ENCODE data around the gene RBBP8NL. TPM values are rescaled to one million over a fixed set of nuclear protein-coding genes. Genes with fewer than 3 reads are reported as not detected.
A peak's percentile ranks its signal among the peaks of the same experiment; 100 is the strongest.

RBBP8NL gene
- total RNA-seq, 1 donor from 2014 or later = not detected

DNA sequence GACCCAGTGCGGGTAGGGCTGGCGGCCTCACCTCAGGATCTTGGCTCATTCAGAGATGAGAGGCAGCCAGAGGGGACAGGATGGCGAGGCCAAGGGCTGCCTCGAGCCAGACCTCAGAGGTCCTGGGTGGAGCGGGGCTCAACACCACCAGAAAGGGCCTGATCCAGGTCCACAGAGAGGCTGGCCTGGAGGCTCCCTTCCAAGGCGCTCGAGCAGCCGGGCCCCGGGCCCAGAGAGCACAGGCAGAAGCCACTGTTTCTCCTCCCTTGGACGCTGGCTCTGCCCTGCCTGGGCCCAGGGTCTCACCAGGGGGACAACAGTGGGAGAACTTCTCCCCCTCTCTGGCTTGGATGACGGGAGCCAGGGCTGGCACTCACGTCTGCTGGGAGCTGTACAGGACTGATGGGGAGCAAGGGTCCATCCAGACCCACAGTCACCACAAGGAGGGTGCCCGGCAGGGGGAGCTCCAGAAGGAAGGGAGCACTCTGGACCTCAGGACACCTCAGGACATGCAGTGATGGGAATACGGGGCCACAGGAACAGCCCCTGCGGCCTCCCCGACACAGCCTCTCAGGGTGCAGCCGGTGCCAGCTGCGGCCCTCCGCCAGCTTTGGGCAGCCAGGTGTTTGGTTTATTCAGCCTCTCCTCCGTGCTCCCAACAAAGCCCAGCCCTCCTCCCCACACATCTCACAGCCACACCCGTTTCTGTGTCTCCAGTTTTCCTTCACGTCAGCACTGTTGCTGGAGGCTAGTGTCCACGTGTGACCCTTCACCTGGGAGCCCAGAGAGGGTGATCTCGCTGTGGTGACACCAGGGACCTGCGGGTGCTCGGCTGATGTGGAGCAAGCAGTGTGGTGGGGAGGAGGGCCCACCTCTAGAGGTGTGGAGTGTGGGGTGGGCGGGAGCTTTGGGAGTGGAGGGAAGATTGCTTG, 31.8 kb downstream of the RBBP8NL start:
- Mint-ChIP-seq H3K27ac (no peak overlapping the region), H3K4me3 (no peak overlapping the region), H3K36me3 (ENCODE audit: low read depth) (peaks cover 27% of the 10 kb centered on the region), H3K9me3 (peaks cover 8% of the 10 kb centered on the region), H3K4me1 (peaks cover 2% of the 10 kb centered on the region), H3K27me3 (no peaks in the 10 kb centered on the region)
- no peak for DNase-seq
- intact Hi-C loops (cut with micrococcal nuclease) = no loop called here

DNA sequence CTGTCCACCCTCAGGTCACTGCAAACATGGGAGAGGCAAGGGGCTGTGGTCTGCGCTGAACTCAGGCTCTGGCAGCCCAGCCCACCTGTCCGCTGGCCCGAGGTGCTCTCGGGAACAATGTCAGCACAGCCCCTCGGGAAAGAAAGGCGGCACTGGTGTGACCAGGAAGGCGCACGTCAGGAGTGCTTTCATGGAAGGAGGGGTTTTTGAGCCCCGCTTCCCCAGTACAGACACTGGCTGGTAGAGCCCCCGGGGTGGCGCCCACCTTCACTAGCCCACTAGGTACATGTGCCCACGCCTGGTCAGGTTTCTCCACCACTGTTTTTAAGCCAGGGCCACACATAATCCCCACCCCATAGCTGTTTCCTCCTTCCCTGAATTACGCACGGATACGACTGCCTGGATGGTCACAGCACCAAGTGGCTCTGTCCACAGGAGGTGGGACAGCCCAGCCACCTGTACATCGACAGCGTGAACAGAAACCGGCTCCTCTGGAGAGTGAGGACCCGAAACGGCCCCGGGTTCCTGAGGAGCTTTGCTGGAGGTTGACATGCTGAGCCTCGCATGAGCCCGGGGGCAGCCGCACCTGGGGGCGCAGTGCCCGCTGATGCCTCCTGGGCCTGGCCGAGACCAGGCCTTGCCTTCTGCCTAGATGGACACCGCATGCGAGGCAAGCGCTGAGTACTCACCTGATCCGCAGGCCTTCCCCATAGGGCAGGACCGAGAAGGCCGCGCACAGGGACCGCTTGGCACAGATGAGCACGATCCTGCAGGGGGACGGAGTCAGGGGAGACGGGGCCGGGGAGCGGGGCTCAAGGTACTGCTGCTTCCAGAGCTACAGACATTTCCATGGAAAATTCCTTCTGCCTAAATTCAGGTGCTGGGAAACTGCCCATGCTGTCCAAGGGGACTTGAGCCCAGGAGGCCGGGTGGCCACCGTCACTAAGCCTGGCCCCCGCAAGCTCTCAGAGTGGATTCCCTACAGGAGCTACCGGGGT, 32.8 kb downstream of the RBBP8NL start:
- intact Hi-C loops (cut with micrococcal nuclease) = no loop called here
- Mint-ChIP-seq H3K9me3 (peaks cover 8% of the 10 kb centered on the region), H3K4me3 (no peak overlapping the region), H3K36me3 (ENCODE audit: low read depth) (peaks cover 35% of the 10 kb centered on the region), H3K27ac (no peak overlapping the region), H3K4me1 (peaks cover 4% of the 10 kb centered on the region), H3K27me3 (no peaks in the 10 kb centered on the region)
- no peak for DNase-seq

DNA sequence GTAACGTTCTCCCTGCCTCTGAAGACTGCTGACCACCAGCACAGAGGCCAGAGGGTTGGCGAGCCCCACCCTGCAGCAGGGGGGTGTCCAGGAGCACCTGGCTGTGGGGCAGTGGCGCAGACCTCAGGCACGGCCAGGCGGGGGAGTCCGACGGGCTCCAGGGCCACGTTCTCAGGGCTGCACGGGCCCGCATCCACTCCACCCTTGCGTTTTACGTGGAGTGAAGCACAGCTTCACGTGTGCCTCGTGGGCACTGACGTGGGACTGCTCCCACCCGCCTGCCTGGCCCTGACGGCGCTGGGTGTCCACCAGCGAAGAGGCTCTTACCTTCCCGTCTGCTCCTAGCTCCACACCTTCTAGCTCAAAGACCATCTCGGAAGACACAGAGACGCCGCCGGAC, 33.5 kb downstream of the RBBP8NL start:
- Mint-ChIP-seq H3K4me3 (no peak overlapping the region), H3K27ac (no peak overlapping the region), H3K36me3 (ENCODE audit: low read depth) (peaks cover 42% of the 10 kb centered on the region), H3K9me3 (peaks cover 8% of the 10 kb centered on the region), H3K4me1 (peaks cover 9% of the 10 kb centered on the region), H3K27me3 (no peaks in the 10 kb centered on the region)
- DNase-seq = no peak
- intact Hi-C loops (cut with micrococcal nuclease) = no loop called here

- peaks cover 8% of the 10 kb centered on the region for H3K9me3 Mint-ChIP-seq
- peaks cover 15% of the 10 kb centered on the region for H3K4me1 Mint-ChIP-seq
- no peaks in the 10 kb centered on the region for H3K27me3 Mint-ChIP-seq
- H3K36me3 Mint-ChIP-seq (ENCODE audit: low read depth) = peaks cover 47% of the 10 kb centered on the region
- no peak overlapping the region for H3K4me3 Mint-ChIP-seq
- no peak overlapping the region for H3K27ac Mint-ChIP-seq
- intact Hi-C loops (cut with micrococcal nuclease) = no loop called here
- DNase-seq = no peak
These were observed 34.0 kb downstream of the RBBP8NL start for GRCh38 chr20:62393335-62393665.

DNA sequence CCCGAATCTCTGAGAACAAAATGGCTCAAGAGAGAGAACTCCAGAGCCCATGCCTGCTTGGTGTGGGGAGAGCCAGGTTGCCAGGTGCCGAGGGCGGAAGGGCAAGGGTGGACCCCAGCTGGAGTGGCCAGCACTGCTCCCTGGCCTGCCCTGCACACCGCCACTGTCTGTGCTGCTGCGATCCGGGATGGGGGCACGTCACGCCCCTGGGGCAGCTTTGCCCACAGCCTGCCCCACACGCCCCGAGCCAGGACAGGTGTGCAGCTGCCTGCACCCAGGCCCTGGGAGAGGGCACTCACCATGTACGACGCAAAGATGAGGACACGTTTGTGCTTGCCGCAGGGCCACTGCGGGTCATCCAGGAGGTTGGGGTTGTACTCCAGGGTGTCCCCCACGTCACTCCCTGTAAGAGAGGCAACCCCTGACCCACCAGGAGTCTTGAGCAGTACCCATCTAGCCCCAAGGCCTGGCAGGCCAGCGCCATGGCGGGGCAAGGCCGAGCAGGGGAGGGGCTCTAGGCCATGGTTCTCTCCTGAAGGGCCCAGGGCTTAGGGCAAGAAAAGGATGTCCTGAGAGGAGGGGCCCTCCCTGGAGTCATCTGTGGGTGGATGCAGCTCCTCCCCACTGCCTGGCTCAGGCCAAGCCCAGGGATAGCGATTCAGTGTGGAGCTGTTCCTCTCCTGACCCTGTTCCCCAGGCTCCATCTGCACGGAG, 34.6 kb downstream of the RBBP8NL start:
- Mint-ChIP-seq H3K4me3 (no peak overlapping the region), H3K27me3 (no peaks in the 10 kb centered on the region), H3K36me3 (ENCODE audit: low read depth) (peaks cover 48% of the 10 kb centered on the region), H3K4me1 (peaks cover 18% of the 10 kb centered on the region), H3K27ac (no peak overlapping the region), H3K9me3 (peaks cover 3% of the 10 kb centered on the region)
- intact Hi-C loops (cut with micrococcal nuclease) = no loop called here
- no peak for DNase-seq

- Mint-ChIP-seq H3K9me3 (no peaks in the 10 kb centered on the region), H3K4me1 (peaks cover 22% of the 10 kb centered on the region)
These were observed 35.3 kb downstream of the RBBP8NL start for GRCh38 chr20:62392077-62392418.

DNA sequence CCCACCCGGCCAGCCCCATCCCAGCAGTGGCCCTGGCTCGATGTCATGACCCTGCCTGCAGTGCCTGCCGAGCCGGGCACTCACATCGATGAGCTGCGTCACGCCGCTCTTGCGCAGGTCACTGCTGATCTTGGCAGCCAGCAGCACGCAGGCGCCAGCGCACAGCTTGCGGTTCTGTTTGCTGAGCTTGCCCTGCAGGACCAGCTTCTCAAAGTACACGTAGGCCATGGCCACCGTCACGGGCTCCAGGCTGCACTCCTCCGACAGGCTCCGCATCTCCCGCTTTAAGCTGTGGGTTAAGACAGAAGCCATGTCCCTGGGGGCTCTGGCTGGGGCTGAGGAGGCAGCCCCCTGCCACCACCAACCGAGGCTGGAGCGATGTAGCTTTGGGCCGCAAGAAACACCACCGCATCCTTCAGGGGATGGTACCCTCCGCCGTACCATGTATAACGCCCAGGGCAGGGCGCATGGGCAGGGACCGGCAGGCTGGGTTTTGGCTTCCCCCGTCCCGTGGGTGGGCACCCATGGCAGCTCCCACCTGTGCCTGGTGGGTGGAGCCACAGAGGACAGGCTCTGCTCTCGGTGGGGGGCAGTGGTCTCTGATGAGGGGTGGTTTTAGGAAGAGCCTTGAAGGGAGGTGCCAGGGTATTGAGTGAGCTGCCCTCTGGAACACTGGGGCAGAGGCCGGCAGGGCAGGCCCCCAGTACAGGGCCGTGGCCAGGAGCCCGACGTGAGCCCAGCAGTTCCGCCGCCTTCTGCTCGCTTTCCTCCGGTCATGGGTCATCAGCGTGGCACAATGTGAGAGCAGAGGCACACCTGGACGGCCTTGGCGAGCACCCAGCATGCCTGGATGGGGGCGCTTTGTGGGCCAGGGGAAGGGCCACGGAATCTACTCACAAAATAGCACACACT, 35.9 kb downstream of the RBBP8NL start:
- H3K27me3 Mint-ChIP-seq = no peaks in the 10 kb centered on the region
- H3K27ac Mint-ChIP-seq = peak overlapping the region; percentile 32
- no peaks in the 10 kb centered on the region for H3K9me3 Mint-ChIP-seq
- no peak for DNase-seq
- H3K4me3 Mint-ChIP-seq = no peak overlapping the region
- peaks cover 22% of the 10 kb centered on the region for H3K4me1 Mint-ChIP-seq
- H3K36me3 Mint-ChIP-seq (ENCODE audit: low read depth) = peaks cover 47% of the 10 kb centered on the region
- intact Hi-C loops (cut with micrococcal nuclease) = no loop called here

More at GRCh38 chr20:62392077-62392418, 35.3 kb downstream of the RBBP8NL start:
- H3K36me3 Mint-ChIP-seq (ENCODE audit: low read depth) = peaks cover 46% of the 10 kb centered on the region
- no peaks in the 10 kb centered on the region for H3K27me3 Mint-ChIP-seq
- H3K27ac Mint-ChIP-seq = peak overlapping the region; percentile 32
- intact Hi-C loops (cut with micrococcal nuclease) = no loop called here
- DNase-seq = no peak
- no peak overlapping the region for H3K4me3 Mint-ChIP-seq

DNA sequence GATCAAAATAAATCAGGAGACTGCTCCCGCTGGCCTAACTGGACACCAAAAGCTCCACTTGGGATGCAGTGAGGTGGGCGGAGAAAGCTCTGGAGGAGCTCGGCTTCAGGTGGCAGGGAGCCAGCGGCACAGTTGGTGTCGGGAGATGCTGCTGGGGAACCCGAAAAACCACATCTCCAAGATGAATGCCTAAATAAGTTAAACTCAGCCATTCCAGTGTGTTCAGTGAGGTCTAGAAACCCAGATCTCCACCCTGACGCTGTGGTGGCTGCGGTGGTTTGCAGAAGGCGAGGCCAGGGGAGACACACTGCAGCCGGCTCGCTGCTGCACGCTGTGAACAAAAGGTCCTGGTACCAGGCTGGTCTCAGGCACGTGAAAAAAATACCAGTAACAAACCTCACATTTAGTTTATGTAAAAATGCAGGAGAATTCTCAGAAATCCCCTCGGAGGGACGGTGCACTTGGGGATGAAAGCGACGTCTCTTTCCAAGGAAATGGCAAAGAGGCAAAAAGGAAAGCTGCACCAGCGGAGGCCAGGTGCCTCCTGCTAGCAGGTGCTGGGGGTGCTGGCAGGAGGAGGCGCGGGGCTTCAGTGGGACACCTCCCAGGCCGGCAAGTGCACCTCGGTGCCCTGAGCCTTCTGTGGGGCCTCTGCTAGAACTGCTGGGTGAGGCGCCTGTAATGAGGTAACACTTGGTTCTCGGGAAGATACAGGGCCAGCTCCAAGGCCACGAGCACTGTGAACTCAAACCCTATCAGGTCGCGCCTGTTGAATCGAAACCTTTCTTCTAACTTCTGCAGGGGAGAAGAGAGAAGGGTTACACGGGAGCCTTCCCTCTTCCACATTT, 36.8 kb downstream of the RBBP8NL start:
- Mint-ChIP-seq H3K4me1 (peaks cover 22% of the 10 kb centered on the region), H3K27ac (no peak overlapping the region), H3K36me3 (ENCODE audit: low read depth) (peaks cover 50% of the 10 kb centered on the region), H3K4me3 (no peak overlapping the region), H3K9me3 (no peaks in the 10 kb centered on the region), H3K27me3 (no peaks in the 10 kb centered on the region)
- DNase-seq = no peak
- intact Hi-C loops (cut with micrococcal nuclease) = no loop called here

DNA sequence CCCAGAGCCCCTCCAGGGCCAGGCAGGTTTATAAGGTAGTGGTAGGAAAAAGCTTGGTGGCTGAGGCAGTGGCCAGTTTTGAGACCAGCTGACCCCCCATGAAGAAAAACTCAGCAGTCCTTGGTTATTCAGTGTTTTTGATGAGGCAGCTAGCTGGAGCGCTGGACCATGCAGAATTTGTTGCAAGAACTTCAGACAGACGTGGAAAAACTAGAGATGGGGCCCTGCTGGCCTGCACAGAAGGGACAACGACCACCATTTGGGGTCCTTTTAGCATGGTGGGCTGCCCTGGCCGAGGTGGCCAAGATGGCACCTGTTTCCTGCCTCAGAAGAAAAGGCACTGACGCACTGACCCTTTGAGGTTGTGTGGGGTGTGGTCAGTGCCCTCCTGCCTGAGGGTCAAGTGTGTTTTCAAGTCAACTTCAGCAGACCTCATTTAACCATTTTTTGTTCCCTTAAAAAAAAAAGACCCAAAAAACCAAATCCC, 37.7 kb downstream of the RBBP8NL start:
- H3K36me3 Mint-ChIP-seq (ENCODE audit: low read depth) = peaks cover 46% of the 10 kb centered on the region

GRCh38 chr20:62388839-62389600, 38.3 kb downstream of the RBBP8NL start:
- H3K4me1 Mint-ChIP-seq = peaks cover 29% of the 10 kb centered on the region
- H3K27ac Mint-ChIP-seq = peak overlapping the region; percentile 72
- H3K9me3 Mint-ChIP-seq = no peaks in the 10 kb centered on the region
- peaks cover 46% of the 10 kb centered on the region for H3K36me3 Mint-ChIP-seq (ENCODE audit: low read depth)
- DNase-seq = no peak
- H3K27me3 Mint-ChIP-seq = no peaks in the 10 kb centered on the region
- peak overlapping the region; percentile 98 for H3K4me3 Mint-ChIP-seq
- intact Hi-C loops (cut with micrococcal nuclease) = loop anchor here (5.0 kb wide), 3 partner anchors 113 to 403 kb away; partner anchors contain the start of gene LSM14B

More for the DNA sequence above, 37.7 kb downstream of the RBBP8NL start:
- Mint-ChIP-seq H3K27ac (no peak overlapping the region), H3K4me3 (no peak overlapping the region), H3K4me1 (peaks cover 29% of the 10 kb centered on the region), H3K9me3 (no peaks in the 10 kb centered on the region), H3K27me3 (no peaks in the 10 kb centered on the region)
- intact Hi-C loops (cut with micrococcal nuclease) = loop anchor here (5.0 kb wide), 3 partner anchors 113 to 403 kb away; partner anchors contain the start of gene LSM14B
- no peak for DNase-seq

DNA sequence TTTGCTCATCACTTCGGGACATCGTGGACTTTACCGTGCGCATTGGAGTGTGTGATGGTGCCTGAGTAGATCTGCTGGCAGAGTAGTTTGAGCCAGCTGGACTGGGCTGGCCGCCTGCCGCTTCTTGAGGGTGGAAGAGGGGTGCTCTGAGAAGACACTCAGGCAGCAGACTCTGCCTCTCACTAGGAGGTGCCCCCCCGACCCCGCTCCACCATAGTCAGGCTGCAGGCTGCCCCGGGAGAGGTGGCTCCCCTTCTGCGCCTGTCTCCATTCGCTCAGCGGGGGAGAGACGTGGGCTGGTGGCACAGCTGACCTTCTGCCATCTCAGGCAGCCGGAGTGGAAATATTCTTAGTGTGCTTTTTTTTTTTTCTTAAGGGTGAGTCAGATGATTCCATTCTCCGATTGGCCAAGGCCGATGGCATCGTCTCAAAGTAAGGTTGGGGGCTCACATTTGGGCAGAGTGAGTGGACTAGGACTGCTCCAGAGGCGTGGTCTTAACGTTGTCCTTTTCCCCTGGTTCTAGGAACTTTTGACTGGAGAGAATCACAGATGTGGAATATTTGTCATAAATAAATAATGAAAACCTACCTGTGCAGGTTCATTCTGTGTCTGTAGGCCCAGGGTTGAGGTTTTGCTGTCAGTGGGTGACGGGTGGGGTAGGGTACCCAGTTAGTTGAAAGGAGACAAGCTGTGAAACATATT, 39.3 kb downstream of the RBBP8NL start:
- intact Hi-C loops (cut with micrococcal nuclease) = loop anchor here (1.0 to 5.0 kb wide), 5 partner anchors 19 to 404 kb away; partner anchors contain the start of genes ADRM1, CABLES2 and LSM14B
- DNase-seq = no peak
- H3K36me3 Mint-ChIP-seq (ENCODE audit: low read depth) = peaks cover 46% of the 10 kb centered on the region
- H3K4me1 Mint-ChIP-seq = peaks cover 32% of the 10 kb centered on the region
- peak overlapping the region; percentile 98 for H3K4me3 Mint-ChIP-seq
- peak overlapping the region; percentile 94 for H3K27ac Mint-ChIP-seq
- H3K27me3 Mint-ChIP-seq = no peaks in the 10 kb centered on the region
- no peaks in the 10 kb centered on the region for H3K9me3 Mint-ChIP-seq

Measured in activated CD4-positive, alpha-beta T cell treated with anti-CD3 and anti-CD28 coated beads, Interleukin-2, amount 10 ng/mL, durations not matched to agents 24 days and 14 days (primary cell).